ENCODE data around the gene USF2.

DNA sequence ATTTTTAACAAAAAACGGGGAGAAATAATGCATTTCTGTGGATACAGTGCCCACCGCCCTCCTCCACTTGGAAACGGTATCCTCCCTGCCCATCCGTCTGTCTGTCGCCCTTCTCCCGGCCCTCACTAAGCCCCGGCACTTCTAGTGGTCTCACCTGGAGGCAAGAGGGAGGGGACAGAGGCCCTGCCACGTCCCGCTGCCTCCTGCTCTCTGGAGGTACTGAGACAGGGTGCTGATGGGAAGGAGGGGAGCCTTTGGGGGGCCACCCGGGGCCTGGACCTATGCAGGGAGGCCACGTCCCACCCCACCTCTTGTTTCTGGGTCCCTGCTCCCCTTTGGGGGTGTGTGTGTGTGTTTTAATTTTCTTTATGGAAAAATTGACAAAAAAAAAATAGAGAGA is 10.6 kb downstream of the USF2 start:
- TF ChIP-seq CTCF (IDR thresholded peaks at IDR 0.05) (no peak), EZH2 (IDR thresholded peaks at IDR 0.05; ENCODE audit: borderline replicate concordance, insufficient read depth, low read depth, low read length, poor library complexity, severe bottlenecking) (no peak)

Measured in B cell (primary cell).